ENCODE measurements around the gene KCNIP2. TPM values are rescaled to one million over a fixed set of nuclear protein-coding genes. Genes with fewer than 3 reads are reported as not detected.

KCNIP2 gene
- total and polyA plus RNA-seq, 9 donors: 1.8 to 8.9 (median 5.9) TPM

DNA sequence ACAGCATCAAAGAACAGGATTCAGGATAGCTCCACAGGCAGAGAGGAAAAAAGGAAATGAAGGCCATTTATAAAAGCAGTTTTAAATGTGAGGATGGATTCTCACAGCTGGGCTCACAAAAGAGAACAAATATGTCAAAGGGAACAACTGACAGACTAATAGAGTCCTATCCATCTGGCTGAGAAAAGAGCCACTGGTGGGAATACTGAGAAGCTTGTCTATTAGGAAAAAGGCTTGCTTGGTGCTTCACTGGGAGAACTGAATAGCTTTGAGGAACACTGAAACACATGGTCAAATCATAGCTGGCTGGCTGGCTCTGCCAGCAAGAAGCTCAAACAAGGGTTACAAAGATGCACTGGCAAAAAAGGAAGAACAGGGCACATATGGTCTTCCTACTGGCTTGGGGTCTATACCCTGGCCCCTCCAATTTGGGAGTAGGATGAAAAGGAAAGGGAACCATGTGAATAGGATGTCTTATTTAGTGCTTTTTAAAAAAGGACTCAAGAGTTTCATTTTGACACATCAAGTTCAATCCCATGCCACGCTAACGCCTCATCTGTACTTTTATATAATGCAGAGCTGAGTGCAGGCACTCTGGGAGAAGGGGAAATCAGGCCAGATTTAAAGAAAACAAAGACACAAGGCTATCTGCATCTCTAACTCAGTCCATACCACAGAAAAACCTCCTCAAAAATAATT is 44.8 kb upstream of the KCNIP2 start:
- H3K36me3 ChIP-seq: no peaks in the 10 kb centered on the region
- WGBS, 3 donors: 92 to 97% (median 93%) methylated on average over 2 of the region's 2 CpGs
- H3K27me3 ChIP-seq: no peaks in the 10 kb centered on the region
- no peak overlapping the region for H3K27ac ChIP-seq
- no peak for TF ChIP-seq EP300 (IDR thresholded peaks at IDR 0.05)
- no peak for TF ChIP-seq POLR2A (IDR thresholded peaks at IDR 0.05)
- TF ChIP-seq, protein P1, sequence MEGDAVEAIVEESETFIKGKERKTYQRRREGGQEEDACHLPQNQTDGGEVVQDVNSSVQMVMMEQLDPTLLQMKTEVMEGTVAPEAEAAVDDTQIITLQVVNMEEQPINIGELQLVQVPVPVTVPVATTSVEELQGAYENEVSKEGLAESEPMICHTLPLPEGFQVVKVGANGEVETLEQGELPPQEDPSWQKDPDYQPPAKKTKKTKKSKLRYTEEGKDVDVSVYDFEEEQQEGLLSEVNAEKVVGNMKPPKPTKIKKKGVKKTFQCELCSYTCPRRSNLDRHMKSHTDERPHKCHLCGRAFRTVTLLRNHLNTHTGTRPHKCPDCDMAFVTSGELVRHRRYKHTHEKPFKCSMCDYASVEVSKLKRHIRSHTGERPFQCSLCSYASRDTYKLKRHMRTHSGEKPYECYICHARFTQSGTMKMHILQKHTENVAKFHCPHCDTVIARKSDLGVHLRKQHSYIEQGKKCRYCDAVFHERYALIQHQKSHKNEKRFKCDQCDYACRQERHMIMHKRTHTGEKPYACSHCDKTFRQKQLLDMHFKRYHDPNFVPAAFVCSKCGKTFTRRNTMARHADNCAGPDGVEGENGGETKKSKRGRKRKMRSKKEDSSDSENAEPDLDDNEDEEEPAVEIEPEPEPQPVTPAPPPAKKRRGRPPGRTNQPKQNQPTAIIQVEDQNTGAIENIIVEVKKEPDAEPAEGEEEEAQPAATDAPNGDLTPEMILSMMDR (IDR thresholded peaks at IDR 0.05): no peak
- intact Hi-C loops (cut with DNase I): no loop called here
- no peaks in the 10 kb centered on the region for H3K4me1 ChIP-seq (ENCODE audit: insufficient read depth)
- no peak for DNase-seq
- no peaks in the 10 kb centered on the region for H3K9me3 ChIP-seq
- H3K4me3 ChIP-seq: no peak overlapping the region

DNA sequence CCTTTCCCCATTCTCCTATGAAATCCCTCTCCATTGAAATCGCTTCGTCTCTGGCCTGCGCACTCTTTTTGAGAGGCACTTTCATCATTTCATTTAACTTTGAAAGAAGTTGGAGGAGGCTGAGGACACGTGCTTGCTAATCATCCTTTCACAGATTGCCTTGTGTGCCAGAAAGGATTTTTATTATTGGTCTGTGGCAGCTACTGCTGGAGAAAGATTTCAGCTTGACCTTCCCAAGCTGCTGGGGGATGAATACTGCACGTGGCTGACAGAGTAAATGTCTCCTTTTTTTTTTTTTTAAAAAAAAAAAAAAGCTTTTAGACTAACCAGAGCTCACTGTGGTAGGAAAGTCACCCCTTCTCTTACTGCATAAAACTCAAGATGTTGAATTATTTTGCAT is 44.2 kb upstream of the KCNIP2 start:
- no peak for DNase-seq
- intact Hi-C loops (cut with DNase I): no loop called here
- Histone ChIP-seq H3K9me3 (no peaks in the 10 kb centered on the region), H3K36me3 (no peaks in the 10 kb centered on the region), H3K27me3 (no peaks in the 10 kb centered on the region), H3K4me1 (ENCODE audit: insufficient read depth) (no peaks in the 10 kb centered on the region), H3K4me3 (no peak overlapping the region), H3K27ac (no peak overlapping the region)
- 63 to 66% (median 63%) methylated on average over 5 of the region's 5 CpGs for WGBS, 3 donors
- no peak for TF ChIP-seq POLR2A (IDR thresholded peaks at IDR 0.05)

- Histone ChIP-seq H3K9me3 (no peaks in the 10 kb centered on the region), H3K27me3 (no peaks in the 10 kb centered on the region), H3K4me3 (no peak overlapping the region), H3K36me3 (no peaks in the 10 kb centered on the region), H3K27ac (no peak overlapping the region), H3K4me1 (ENCODE audit: insufficient read depth) (no peaks in the 10 kb centered on the region)
- no peak for DNase-seq
- 93 to 95% (median 94%) methylated on average over 1 of the region's 1 CpG for WGBS, 3 donors
- TF ChIP-seq EP300 (IDR thresholded peaks at IDR 0.05) (no peak), POLR2A (IDR thresholded peaks at IDR 0.05) (no peak)
- TF ChIP-seq, protein P1 (IDR thresholded peaks at IDR 0.05): no peak
- intact Hi-C loops (cut with DNase I): no loop called here
Observed at GRCh38 chr10:101886521-101887312, 43.1 kb upstream of the KCNIP2 start.

DNA sequence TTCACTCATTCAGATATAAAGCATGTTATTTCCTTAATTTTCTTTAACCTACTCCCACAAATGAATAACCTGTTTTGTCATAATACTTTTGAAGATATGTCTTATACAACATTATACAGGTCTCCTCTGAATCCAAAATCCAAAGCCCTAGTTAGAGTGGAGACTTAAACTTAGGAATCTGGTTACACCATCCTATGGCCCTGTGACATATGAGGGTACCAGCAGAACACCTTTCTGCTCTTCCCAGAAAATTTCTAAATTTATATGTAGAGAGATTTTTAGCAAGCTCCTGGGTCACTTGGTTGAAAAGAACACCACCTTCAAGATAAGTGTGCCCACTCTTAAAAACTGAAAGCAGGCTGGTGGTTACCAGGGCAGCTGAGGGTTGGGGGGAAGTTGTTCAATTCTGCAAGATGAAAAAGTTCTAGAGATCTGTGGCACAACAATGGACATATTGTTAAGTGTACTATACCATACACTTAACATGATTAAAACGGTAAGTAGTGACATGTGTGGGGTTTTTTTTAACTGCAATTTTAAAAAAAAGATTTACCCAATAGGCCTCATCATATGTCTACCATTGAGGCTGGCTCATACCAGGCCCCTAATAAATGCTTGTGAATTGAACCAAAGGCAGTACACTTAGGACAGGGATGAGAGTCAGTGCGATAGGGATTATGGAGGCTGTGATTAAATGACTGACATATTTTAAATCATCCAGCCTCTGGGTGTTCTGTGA is 37.6 kb upstream of the KCNIP2 start:
- DNase-seq: no peak
- TF ChIP-seq POLR2A (IDR thresholded peaks at IDR 0.05): no peak
- TF ChIP-seq EP300 (IDR thresholded peaks at IDR 0.05): no peak
- TF ChIP-seq, protein P1 (IDR thresholded peaks at IDR 0.05): no peak
- Histone ChIP-seq H3K27me3 (no peaks in the 10 kb centered on the region), H3K4me1 (ENCODE audit: insufficient read depth) (no peaks in the 10 kb centered on the region), H3K4me3 (no peak overlapping the region), H3K27ac (no peak overlapping the region), H3K9me3 (no peaks in the 10 kb centered on the region), H3K36me3 (no peaks in the 10 kb centered on the region)
- WGBS, 3 donors: 89 to 93% (median 89%) methylated on average over 2 of the region's 2 CpGs
- intact Hi-C loops (cut with DNase I): no loop called here

All from ovary (tissue), 9 donors.